Omental fat pad (tissue), 4 donors: ENCODE results near the gene HSCB. TPM values are rescaled to one million over a fixed set of nuclear protein-coding genes. Genes with fewer than 3 reads are reported as not detected.

Experiments
- ATAC-seq: fragments of 150-250 bp; one replicate; pipeline ENCODE4 v1.9.1; 2016; ENCODE audit warnings: mild to moderate bottlenecking, moderate library complexity; ENCODE audit not compliant: low FRiP score
- DNase-seq: peaks from one replicate; pipeline ENCODE4 v3.0.0-alpha.2; 2019; ENCODE audit warnings: low spot score
- CTCF ChIP-seq, 3 donors: fragments of 450-650 bp; IDR thresholded peaks; one replicate each; pipeline ENCODE4 v1.5.1; 2016 to 2017; ENCODE audit warnings: antibody characterized with exemption in 3 of 3, mild to moderate bottlenecking in 3 of 3, moderate library complexity in 2 of 3
- total RNA-seq, 4 donors: library from RNA; depleted of rRNA; stranded (reverse); fragments of >200 nt; gene quantifications; one replicate each; pipeline ENCODE4 v1.1.0, GENCODE V29; 2016

HSCB gene
- total RNA-seq, 4 donors from 2014 or later = 9.5 to 21.0 (median 14.8) TPM

GRCh38 chr22:28774378-28774777, 32.5 kb downstream of the HSCB start:
- DNase-seq = no peak
- no peak for ATAC-seq
- TF ChIP-seq CTCF (IDR thresholded peaks at IDR 0.05) = no peak

- TF ChIP-seq CTCF (IDR thresholded peaks at IDR 0.05) = no peak
- ATAC-seq = no peak
- no peak for DNase-seq
Measured at GRCh38 chr22:28779833-28780232, 38.0 kb downstream of the HSCB start.

GRCh38 chr22:28780296-28780695, 38.5 kb downstream of the HSCB start:
- ATAC-seq = no peak
- no peak for TF ChIP-seq CTCF (IDR thresholded peaks at IDR 0.05)

GRCh38 chr22:28783786-28784671, 42.2 kb downstream of the HSCB start:
- DNase-seq = no peak
- TF ChIP-seq CTCF (IDR thresholded peaks at IDR 0.05) = no peak
- ATAC-seq = no peak

More at GRCh38 chr22:28780296-28780695, 38.5 kb downstream of the HSCB start:
- DNase-seq = no peak

GRCh38 chr22:28788601-28789000, 46.8 kb downstream of the HSCB start:
- no peak for DNase-seq
- no peak for ATAC-seq
- no peak for TF ChIP-seq CTCF (IDR thresholded peaks at IDR 0.05)

GRCh38 chr22:28791124-28791523, 49.3 kb downstream of the HSCB start:
- DNase-seq = no peak
- TF ChIP-seq CTCF (IDR thresholded peaks at IDR 0.05) = no peak
- ATAC-seq = no peak
